Suppressor macrophage (primary cell): Measurements from ENCODE around the gene PRR5.
"Not testable (repeated sequence)": the region's sequence is repeated elsewhere in the genome, so short reads cannot be mapped to it uniquely, and the experiment has no call there.

ENCODE experiments used
- DNase-seq, 4 experiments: peaks; one replicate each; pipeline ENCODE4 v3.0.0-alpha.2; 2020 to 2022
- total RNA-seq, 17 experiments: gene quantifications; one replicate each; lab custom pipeline; 2026; ENCODE audit warnings: mixed read lengths in 6 of 17, inconsistent platforms in 3 of 17; lab: John Stamatoyannopoulos, UW

The PRR5 gene
- total RNA-seq = 4.4 to 34.3 (median 10.8) reads per million in 17 experiments

- DNase-seq = peak; percentile 77 to 93 (median 90)
These were observed at the start of gene PRR5 for GRCh38 chr22:44701824-44702478. Gene PRR5, plus strand, starts transcription at chr22:44702204. Its CDS starts 271 bp downstream, at chr22:44702475.

GRCh38 chr22:44652866-44653265 is 49.1 kb upstream of the PRR5 start:
- not testable (repeated sequence) for DNase-seq

GRCh38 chr22:44658311-44658953 is 43.6 kb upstream of the PRR5 start:
- peak in 1 of 4 experiments; percentile 31 for DNase-seq

- DNase-seq = no peak
These were observed 42.9 kb upstream of the PRR5 start for GRCh38 chr22:44659140-44659539.

GRCh38 chr22:44660051-44660830 is 41.8 kb upstream of the PRR5 start:
- no peak for DNase-seq

- DNase-seq = no peak
These were observed 40.9 kb upstream of the PRR5 start for GRCh38 chr22:44661070-44661469.

- DNase-seq = no peak
These were observed 40.1 kb upstream of the PRR5 start for GRCh38 chr22:44661659-44662569.

GRCh38 chr22:44663256-44663999 is 38.6 kb upstream of the PRR5 start:
- no peak for DNase-seq

GRCh38 chr22:44664149-44664548 is 37.9 kb upstream of the PRR5 start:
- DNase-seq = peak; percentile 83 to 92 (median 90)

GRCh38 chr22:44665115-44665514 is 36.9 kb upstream of the PRR5 start:
- peak; percentile 83 to 94 (median 92) for DNase-seq

GRCh38 chr22:44666207-44666585 is 35.8 kb upstream of the PRR5 start:
- no peak for DNase-seq

- no peak for DNase-seq
These were observed 34.7 kb upstream of the PRR5 start for GRCh38 chr22:44667276-44667675.

- DNase-seq = no peak
These were observed 34.2 kb upstream of the PRR5 start for GRCh38 chr22:44667829-44668189.

- peak; percentile 38 to 72 (median 50) for DNase-seq
These were observed 33.7 kb upstream of the PRR5 start for GRCh38 chr22:44668190-44668885.

GRCh38 chr22:44668886-44669521 is 33.0 kb upstream of the PRR5 start:
- no peak for DNase-seq

GRCh38 chr22:44669561-44669976 is 32.4 kb upstream of the PRR5 start:
- peak; percentile 79 to 91 (median 82) for DNase-seq

GRCh38 chr22:44670220-44670988 is 31.6 kb upstream of the PRR5 start:
- DNase-seq = peak; percentile 46 to 63 (median 54)

GRCh38 chr22:44671742-44672141 is 30.3 kb upstream of the PRR5 start:
- peak; percentile 77 to 94 (median 88) for DNase-seq

- no peak for DNase-seq
These were observed 29.4 kb upstream of the PRR5 start for GRCh38 chr22:44672632-44673031.

GRCh38 chr22:44673406-44673805 is 28.6 kb upstream of the PRR5 start:
- no peak for DNase-seq
